NCI-H2171 treated with DMSO at 0.1 percent for 48 hours (cell line): ENCODE measurements around the gene TMEM38A.
A peak's percentile ranks its signal among the peaks of the same experiment; 100 is the strongest.

Experiments
- DNase-seq: peaks from one replicate; lab custom pipeline; 2025; lab: John Stamatoyannopoulos, UW

TMEM38A gene, protein sequence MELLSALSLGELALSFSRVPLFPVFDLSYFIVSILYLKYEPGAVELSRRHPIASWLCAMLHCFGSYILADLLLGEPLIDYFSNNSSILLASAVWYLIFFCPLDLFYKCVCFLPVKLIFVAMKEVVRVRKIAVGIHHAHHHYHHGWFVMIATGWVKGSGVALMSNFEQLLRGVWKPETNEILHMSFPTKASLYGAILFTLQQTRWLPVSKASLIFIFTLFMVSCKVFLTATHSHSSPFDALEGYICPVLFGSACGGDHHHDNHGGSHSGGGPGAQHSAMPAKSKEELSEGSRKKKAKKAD

DNA sequence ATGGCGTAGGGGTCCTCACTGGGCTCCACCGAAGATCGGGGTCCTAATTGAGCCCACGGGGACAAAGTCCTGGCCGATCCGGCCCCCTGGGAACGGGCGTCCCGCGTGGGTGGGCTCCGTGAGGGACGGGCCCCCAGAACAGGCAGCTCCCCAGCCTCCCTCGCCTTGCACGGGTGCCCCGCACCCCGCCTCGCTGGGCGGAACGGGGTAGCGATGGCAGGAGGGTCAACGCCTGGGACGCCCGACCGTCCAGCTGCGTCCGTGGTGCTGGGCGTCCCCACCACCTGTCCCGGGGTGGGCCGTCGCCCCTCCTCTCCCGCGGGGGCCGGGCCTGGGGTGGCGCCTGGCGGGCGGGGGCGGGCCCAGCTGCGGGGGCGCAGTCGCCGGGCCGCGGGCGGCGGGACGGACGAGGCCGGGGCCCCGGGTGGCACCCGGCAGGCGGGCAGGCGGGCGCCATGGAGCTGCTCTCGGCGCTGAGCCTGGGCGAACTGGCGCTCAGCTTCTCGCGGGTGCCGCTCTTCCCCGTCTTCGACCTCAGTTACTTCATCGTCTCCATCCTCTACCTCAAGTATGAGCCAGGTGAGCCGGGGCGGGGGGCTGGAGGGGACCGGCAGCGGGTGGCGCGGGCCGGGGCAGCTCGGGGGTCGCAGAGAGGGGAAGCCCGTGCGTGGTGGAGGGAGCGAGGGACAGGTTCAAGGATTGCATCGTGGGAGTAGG lies at the start of gene TMEM38A:
TSS of gene TMEM38A (plus strand) at position 377 of the 717 bp plus-strand sequence. CDS start at position 456, 79 bp downstream.
- DNase-seq = peak; percentile 26

DNA sequence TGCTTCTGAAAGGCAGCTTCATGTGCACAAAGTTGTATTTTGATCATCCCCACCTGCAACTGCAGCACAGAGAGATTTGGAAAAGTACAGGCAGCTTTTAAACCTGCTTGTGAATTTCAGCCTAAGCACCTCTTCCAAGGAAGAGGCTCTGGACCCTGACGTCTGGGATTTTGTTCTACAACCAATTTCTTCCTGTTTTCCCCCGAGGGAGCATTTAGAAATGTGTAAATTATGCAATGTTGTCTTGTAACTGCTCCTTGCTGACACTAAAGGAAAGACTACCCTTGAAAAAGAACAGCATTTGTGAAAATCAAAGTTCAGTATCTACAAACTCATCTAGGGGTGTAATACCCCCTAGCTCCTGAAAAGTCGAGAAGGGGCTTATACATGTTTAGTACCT lies 48.3 kb upstream of the TMEM38A start:
- DNase-seq = no peak

DNA sequence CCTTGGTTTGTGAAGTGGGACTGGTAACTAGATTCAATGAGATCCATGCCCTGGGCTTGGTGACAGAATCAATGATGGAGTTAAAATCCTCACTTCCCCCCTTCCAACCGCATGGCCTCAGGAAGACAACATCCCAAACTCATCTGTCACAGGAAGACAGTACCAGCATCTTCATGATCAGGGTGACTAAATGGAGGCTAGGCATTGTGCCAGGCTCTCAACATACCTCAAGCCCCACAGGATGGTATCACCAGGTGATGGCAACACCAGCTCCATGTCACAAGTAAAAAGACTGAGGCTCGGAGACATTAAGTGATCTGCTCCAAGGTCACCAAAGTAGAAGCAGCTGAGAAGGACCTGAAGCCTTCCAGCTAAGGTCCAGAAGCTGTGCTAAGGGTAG lies 47.1 kb upstream of the TMEM38A start:
- DNase-seq = no peak

DNA sequence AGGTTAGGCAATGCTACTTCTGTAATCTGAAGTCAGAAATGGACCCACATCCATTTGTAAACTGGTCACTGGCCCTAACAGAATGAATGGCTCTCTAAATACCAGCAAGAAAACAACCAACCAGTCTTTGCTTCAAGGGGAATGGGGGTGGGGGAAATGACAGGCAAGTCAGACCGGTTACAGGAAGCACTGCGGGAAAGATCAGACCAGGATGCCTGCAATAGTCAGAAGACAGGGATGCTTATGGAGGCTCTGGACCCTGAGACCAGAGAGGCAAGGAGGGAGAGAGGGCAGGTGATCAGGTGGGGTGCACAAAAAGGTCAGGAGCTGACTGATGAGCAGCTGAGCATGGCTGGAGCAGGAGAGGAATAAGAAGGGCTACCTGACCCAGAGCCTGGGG lies 46.0 kb upstream of the TMEM38A start:
- DNase-seq = no peak

DNA sequence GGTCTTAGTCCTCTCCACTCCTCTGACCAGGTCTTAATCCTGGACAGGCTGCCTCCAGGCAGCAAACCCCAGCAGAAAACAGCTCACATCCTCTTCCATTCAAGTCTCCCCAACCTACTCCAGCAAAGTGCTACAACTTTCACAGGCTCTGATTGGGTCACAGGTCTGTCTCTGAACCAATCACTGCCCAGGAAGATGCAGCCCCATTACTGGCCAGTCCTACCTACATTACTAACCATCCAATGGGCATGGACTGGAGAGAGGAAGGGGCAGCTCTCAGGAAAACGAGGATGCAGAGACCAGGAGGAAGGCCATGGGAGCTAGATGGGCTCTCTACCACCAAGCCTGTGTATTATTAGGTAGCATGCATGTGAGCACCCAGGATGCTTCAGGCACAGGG lies 45.1 kb upstream of the TMEM38A start:
- DNase-seq = no peak

DNA sequence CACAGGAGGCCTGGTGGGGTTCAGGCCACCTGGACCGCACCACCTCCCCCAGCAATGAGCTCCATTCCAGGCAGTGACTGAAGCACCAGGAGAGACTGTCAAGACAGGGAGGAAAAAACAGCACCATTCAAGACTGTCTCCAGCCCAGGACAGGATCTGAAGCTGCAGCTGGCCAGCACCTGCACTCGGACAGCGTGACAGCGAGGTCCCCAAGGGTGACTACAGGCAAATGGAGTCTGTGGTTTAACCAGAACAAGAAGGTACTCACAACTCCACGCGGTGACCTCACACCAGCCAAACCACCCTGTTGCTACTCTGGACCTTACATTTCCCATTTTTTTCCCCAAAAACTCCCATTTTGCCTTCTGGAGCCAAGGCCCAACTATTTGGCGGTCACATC lies 42.7 kb upstream of the TMEM38A start:
- no peak for DNase-seq

DNA sequence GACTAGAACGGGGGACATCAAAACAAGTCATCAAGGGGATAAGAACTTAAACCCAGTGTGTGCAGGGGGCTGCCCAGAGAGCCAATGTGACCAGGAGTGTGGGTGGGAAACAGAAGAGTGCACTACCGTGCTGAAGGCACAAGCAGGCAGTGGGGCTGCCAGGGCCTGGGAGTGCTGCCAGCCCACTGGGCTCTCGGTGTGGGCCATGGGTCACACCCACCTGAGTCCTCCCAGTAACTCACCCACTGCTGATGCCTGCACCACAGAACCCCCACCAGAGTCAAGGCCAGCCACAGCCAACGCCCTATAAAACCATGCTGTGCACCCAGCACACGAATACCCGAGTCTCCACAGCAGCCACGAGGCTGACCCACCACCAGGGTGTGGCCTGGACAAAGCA lies 41.5 kb upstream of the TMEM38A start:
- no peak for DNase-seq

DNA sequence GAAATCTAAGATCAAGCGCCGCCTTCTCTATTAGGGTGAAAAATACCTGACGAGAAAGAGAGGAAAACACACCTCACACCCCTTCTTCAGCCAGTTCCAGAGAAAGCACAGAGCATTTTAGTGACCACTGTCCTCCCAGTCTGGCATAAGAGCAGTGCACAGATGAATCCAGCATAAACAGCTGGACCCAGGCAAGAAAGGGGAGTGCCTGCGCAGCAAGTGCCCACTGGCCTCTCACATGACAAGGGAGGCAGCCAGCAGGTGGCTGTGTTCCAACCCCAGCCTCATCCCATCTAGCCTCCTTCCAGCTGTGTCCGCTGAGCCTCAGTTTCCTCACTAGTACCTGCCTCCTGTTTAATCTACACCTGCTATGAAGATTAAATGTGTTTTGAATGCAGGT lies 40.9 kb upstream of the TMEM38A start:
- no peak for DNase-seq

DNA sequence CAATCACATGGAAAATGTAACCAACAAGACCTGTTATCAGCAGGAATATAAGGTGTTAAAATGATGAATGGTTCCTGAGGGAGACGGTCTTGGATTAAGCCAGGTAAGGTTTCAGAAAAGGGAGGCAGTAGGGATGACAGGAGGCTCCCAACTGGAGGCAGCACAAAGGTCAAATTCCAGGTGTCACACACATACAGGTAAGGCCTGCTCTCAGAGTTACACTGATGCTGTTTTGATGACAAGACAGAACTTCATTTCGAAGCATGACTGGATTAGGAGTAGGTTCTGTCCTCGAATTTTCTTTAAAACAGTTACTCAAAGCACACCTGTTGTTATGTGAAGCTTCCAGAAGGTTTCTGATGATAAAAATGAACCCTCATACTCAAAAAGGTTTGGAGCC lies 40.4 kb upstream of the TMEM38A start:
- DNase-seq = peak; percentile 5

DNA sequence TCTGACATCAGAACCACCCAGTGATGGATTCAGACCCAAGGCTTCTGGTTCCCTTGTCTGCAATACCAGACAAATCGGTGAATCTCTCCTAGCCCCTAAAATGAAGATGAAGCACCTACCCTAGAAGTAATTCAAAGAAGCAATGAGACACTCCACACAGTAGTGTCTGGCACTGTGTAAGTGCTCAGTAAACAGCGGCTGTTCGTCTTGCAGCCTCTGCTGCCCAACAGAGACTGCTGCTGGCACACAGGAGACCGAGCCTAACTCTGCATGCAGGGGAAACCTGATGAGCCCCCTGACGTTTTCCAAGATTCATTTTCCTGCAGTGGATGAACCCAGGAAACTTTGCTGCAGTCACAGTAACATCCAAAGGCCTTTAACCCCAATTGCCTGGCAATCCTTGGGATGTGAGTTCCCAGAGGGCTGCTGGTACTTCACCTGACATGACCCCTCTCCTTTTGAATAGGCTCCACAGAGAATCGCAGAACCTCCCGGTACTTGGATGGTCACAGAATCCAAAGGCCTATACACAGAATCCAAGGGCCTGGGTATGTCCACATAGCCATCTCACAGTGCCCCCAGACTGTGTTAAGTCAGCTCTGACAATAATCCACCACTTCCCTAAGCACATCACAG lies 39.7 kb upstream of the TMEM38A start:
- no peak for DNase-seq

DNA sequence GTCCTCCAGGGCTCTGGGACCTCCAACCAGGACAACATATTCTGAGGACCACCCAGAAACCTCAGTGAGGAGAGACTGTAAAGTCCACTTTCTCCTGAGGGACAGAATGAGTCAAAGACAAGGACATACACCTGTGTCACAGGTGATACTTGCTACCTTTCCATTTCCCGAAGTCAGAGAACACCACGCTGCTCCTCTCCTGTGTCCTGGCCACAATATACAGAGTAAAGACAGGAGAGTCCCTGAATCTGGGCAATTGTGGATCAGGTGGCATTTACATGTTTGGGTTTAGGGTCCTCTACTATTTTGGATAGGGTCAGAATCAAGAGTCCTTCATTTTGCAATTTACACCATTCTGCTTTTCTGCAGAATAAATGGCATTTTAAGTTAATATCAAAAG lies 37.9 kb upstream of the TMEM38A start:
- DNase-seq = no peak

DNA sequence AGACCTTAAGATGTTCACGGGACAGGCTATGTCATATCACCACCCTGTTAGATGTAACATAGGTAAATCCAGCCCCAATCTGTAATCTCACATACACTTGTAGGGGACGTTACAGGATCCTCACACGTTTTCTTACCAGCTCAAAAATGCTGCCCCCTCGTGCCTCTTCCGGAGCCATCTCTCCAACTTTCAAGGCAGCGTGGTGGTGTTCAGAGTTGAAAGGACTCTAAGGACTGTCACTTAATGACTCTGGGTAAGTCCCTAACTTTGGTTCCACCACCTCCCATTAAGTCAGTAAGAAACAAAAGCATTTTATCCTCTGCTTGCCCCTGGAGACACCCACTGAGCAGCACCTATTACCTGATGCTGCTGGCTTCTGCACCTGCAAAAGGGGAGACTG lies 37.4 kb upstream of the TMEM38A start:
- no peak for DNase-seq

DNA sequence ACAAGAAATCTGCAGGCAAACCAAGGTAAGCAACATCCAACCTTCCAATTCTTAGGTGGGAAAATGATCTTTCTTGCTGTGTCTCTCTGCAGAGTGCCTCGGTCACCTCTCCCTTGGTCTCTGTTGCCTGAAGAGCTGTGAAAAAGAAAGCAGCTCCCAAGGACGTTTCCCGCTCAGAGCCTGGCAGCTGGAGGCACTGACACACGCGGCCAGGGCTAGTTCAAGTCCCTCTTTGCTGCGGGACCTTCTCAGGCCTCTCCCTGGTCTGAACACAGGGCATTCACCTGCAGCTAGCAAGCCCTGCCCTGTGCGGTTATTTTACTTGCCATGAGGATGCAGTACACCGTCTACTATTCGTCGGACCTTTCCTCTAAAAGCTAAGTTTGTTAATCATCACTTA lies 36.7 kb upstream of the TMEM38A start:
- no peak for DNase-seq

DNA sequence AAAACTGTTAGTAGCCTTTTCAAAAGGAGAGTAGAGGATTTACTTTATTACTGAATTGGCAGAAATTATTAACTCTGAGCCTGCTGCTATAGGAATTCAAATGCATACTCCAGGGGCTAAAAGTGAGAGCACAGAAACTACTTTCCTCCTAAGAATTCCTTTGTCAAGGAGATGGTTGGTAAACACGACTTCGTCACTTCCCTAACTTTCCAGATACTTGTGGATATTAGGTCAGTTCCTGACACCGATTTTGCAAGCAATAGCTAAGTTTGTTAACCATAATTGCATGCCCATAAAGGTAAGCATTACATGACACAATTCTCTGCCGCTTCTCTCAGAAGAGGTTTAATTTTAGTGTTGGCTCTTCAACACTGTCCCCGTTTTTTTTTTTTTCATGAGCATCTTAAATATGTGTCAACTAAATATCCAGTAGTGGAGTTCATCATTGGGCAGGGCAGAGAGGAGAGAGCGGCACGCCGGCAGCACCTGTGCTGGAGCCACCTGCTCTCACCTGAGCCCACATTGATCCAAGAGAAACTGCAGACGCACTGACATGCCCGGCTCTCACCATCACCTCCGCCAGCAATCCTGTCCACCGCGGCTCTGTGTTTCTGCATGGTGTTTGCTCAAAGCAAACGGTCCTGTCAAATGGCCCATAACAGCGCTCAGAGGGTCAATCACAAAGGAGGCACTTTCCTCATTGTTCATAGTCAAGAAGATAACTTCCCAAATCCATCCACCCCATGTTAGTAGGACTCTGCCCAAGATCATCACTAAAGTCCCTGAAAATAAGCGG lies 35.6 kb upstream of the TMEM38A start:
- DNase-seq = no peak

DNA sequence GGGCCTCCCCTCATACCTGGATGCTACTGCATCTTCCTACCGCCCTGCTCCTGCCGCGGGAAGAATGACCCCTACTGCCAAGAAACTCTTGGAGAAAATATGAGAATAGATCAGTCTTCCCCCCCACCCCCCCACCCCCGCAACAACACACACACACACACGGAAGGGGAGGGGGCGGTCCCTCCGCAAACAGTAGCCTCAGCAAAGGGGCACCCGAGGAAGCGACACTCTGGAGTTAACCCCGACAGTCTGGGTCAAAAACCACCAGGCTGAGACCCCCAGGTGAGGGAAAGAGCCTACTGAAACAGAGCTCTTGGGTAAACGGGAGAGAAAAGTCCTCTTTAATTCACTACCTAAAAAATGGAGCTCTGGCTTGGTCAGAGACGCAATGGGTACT lies 34.1 kb upstream of the TMEM38A start:
- no peak for DNase-seq

DNA sequence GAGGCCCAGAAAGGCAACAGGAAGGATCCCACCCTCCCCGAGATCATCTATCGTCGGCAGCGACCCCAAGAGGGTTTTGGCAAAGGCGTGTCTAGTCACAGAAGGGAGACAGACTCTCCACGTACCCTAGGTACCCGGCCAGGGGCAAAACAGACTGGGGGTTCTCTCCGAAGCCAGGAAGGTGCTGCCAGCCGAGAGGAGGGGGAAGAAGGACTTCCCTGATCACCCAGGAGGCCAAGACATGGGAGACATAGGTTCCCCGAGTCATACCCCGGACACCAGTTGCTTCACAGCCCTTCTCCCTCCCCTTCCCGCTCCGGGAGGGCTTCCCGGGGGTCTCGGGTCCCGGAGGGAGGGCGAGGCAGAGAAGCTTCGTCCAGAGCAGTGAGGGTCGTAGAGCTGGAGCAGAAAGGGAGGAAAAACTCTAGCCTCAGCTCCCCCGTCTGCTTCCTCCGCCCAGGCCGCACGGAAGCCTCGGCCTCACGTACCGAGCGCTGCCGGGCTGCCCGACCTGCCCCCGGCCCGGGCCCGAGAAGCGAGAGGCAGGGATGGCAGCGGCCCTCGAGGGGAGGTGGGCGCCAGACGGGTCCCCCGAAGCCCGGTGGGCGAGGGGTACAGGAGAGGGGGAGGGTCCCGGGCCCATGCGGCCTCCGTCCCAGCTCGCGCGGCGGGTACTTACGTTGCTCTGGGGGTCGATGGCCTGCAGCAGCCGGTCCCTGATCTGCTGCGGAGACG lies 33.6 kb upstream of the TMEM38A start:
- DNase-seq = no peak

DNA sequence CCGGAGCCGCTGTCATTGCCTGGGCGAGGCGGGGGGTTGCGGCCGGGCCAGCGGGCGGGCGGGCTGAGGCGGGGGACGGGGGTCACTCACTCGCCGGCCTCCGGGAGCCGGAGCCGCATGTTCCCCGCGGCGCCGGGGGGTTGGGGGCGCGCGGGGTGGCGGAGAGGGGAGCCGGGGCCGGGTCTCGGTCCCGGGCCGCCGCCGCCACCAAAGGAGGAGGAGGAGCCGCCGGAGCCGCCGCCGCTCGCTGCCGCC lies 33.1 kb upstream of the TMEM38A start:
- no peak for DNase-seq

DNA sequence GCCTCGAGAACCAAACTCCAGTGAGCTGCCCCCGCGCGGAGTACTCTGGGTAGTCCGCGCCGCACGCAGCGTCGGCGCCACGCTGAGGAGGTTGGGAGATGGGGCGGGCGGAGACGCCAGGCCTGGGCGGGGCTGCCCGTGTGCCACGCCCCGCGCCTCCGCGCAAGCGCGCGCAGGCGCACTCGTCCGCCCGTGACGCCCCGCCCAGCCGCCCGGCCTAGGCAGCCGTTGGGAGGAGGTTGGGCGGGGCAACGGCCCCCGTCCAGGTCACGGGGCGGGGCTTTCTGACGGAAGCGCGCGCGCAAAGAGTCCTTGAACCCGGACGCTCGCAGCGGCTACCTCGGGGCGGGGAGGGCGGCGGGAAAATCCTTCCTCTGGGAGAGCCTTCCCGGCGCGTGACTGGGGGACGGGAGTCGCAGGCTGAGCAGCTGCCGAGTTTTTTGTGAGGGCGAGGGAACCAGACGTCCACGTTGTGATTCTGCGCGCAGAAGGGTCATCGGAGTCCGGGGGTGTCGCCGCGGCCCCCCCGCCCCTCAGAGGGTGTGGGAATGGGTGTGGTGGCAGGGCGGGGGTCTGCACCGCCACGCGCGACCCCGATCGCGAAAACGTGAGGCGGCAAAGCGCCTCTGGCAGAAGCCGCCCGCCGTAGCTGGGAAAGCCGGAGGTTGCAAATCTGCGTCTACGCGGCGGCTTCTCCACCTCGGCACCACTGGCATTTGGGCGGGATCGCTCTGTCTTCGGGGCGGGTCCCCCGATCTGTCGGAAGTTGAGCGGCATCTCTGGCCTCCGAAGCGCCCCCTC lies 32.6 kb upstream of the TMEM38A start, which contains the start of gene MED26:
TSS of gene MED26 (minus strand) at position 22 of the 801 bp plus-strand sequence. CDS start 261 bp downstream, outside the sequence.
- DNase-seq = peak; percentile 97

DNA sequence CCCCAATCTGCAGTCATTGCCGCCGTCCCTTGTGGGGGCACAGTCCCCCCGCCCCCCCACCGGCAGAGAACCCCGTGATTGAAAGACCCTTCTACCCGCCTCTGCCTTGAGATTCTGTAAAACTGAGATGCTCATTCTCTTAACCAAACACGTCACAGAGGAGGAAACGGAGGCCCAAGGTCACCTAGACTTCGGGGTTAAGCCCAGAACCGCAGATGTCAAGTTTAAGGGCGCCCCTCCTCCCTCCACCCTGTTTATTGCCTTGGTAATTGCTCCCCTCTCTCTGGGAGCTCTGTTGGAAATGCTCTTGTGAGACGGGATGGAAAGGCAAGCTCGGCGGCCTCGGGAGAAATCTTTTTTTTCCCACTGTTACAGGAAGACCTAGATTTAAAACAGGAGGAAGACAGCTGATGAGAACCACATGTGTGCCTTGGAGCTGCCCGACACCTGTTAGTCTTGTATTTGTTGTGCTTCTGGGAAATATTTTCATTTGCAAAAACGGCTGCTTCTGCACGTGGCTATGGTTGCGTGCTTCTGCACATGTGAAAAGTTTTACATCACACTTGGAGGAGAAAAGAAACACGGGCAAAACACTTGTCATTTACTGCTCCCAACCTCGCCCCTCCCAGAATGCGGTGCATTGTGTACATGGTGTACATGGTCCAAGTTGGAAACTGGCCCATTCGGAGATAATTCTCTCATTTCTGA lies 31.8 kb upstream of the TMEM38A start:
- DNase-seq = peak; percentile 80

DNA sequence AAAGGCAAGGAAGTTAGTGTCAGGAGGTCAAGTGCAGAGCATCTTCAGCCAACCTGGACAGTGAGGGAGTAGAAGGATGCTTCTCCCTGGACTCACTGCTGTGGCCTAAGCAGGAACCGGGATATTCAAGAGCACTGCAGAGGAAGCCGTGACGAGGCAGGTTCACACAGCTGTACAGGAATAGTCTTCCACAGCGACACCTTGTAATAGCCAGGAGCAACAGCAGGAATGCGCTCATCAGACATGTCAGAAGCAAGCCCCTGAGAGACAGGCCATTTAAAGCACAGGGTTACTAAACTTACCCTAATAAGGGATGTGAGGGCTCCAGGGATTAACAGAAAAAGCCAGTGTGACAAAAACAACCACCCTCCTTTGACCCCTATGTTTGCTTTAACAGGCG lies 29.5 kb upstream of the TMEM38A start:
- DNase-seq = no peak
